ENCODE data around the gene ZFAND3. TPM values are rescaled to one million over a fixed set of nuclear protein-coding genes. Genes with fewer than 3 reads are reported as not detected.

ZFAND3 gene
- total and polyA plus RNA-seq, 10 of the 15 experiments (the other 5 are each of a cell fraction or from before 2014, with no cell fraction given) = 0.90 to 34.4 (median 16.3) TPM

- TF ChIP-seq EP300 (IDR thresholded peaks at IDR 0.05; ENCODE audit: borderline replicate concordance in 1 of 2, control insufficient read depth in 1 of 2, low read depth in 2 of 2, low read length in 2 of 2) (no peak), EED (IDR thresholded peaks at IDR 0.05; ENCODE audit: low read depth) (no peak), YY1 (IDR thresholded peaks at IDR 0.05; ENCODE audit: low read depth, low read length) (no peak), SREBF1 (IDR thresholded peaks at IDR 0.05; ENCODE audit: low read length) (no peak)
- TF ChIP-seq, protein P1, sequence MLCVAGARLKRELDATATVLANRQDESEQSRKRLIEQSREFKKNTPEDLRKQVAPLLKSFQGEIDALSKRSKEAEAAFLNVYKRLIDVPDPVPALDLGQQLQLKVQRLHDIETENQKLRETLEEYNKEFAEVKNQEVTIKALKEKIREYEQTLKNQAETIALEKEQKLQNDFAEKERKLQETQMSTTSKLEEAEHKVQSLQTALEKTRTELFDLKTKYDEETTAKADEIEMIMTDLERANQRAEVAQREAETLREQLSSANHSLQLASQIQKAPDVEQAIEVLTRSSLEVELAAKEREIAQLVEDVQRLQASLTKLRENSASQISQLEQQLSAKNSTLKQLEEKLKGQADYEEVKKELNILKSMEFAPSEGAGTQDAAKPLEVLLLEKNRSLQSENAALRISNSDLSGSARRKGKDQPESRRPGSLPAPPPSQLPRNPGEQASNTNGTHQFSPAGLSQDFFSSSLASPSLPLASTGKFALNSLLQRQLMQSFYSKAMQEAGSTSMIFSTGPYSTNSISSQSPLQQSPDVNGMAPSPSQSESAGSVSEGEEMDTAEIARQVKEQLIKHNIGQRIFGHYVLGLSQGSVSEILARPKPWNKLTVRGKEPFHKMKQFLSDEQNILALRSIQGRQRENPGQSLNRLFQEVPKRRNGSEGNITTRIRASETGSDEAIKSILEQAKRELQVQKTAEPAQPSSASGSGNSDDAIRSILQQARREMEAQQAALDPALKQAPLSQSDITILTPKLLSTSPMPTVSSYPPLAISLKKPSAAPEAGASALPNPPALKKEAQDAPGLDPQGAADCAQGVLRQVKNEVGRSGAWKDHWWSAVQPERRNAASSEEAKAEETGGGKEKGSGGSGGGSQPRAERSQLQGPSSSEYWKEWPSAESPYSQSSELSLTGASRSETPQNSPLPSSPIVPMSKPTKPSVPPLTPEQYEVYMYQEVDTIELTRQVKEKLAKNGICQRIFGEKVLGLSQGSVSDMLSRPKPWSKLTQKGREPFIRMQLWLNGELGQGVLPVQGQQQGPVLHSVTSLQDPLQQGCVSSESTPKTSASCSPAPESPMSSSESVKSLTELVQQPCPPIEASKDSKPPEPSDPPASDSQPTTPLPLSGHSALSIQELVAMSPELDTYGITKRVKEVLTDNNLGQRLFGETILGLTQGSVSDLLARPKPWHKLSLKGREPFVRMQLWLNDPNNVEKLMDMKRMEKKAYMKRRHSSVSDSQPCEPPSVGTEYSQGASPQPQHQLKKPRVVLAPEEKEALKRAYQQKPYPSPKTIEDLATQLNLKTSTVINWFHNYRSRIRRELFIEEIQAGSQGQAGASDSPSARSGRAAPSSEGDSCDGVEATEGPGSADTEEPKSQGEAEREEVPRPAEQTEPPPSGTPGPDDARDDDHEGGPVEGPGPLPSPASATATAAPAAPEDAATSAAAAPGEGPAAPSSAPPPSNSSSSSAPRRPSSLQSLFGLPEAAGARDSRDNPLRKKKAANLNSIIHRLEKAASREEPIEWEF (IDR thresholded peaks at IDR 0.05; ENCODE audit: insufficient replicate concordance, low read depth, low read length) = no peak
Measured at GRCh38 chr6:38193051-38193450, 373.5 kb downstream of the ZFAND3 start (continued).

GRCh38 chr6:38193481-38194281, 374.2 kb downstream of the ZFAND3 start:
- H4K20me1 ChIP-seq (ENCODE audit: control insufficient read depth, insufficient read depth) = no peaks in the 10 kb centered on the region
- H3K4me2 ChIP-seq (ENCODE audit: control insufficient read depth, insufficient read depth) = no peak overlapping the region
- FAIRE-seq (no peak), ATAC-seq (no peak), DNase-seq (ENCODE audit: low read depth, low spot score) (no peak)
- H3K9me3 ChIP-seq (replicated peaks; ENCODE audit: control insufficient read depth, insufficient read depth, low read length) = no peaks in the 10 kb centered on the region
- no peaks in the 10 kb centered on the region; a peak in 1 of 4 replicates for H3K36me3 ChIP-seq (ENCODE audit: control insufficient read depth in 2 of 2, insufficient read depth in 2 of 2, low read length in 1 of 2)
- H3K4me1 ChIP-seq (ENCODE audit: control insufficient read depth, insufficient read depth, low read length) = no peaks in the 10 kb centered on the region
- intact Hi-C loops (cut with micrococcal nuclease; ENCODE audit: unreplicated experiment) (no loop called here), in situ Hi-C loops (cut with MboI) (no loop called here)
- no peak overlapping the region for H3K27ac ChIP-seq (ENCODE audit: control insufficient read depth, insufficient read depth)
- ChIA-PET RAD21 (ENCODE audit: unreplicated experiment) (no interaction called here), SMC1A (ENCODE audit: uncharacterized antibody, unreplicated experiment) (interaction anchor here (1.1 kb wide), 1 partner anchor 45 kb away, joined by 3 read pairs; no protein-coding TSS in a partner anchor), CTCF (interaction anchor here (0.6 kb wide), 1 partner anchor 261 kb away, joined by 4 read pairs; no protein-coding TSS in a partner anchor), POLR2A (no interaction called here)
- no peak for TF ChIP-seq MAX (IDR thresholded peaks at IDR 0.05; ENCODE audit: low read depth, low read length)
- TF ChIP-seq RUNX3 (IDR thresholded peaks at IDR 0.05; ENCODE audit: low read length) = no peak
- no peak for TF ChIP-seq CBFB (IDR thresholded peaks at IDR 0.05; ENCODE audit: low read depth)
- TF ChIP-seq, protein P2, sequence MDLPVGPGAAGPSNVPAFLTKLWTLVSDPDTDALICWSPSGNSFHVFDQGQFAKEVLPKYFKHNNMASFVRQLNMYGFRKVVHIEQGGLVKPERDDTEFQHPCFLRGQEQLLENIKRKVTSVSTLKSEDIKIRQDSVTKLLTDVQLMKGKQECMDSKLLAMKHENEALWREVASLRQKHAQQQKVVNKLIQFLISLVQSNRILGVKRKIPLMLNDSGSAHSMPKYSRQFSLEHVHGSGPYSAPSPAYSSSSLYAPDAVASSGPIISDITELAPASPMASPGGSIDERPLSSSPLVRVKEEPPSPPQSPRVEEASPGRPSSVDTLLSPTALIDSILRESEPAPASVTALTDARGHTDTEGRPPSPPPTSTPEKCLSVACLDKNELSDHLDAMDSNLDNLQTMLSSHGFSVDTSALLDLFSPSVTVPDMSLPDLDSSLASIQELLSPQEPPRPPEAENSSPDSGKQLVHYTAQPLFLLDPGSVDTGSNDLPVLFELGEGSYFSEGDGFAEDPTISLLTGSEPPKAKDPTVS (IDR thresholded peaks at IDR 0.05; ENCODE audit: low read depth, low read length) = no peak
- no peak overlapping the region for H2AFZ ChIP-seq (ENCODE audit: control insufficient read depth, low read depth, low read length)
- H3K4me3 ChIP-seq = no peak overlapping the region
- no peak overlapping the region for H3K9ac ChIP-seq (ENCODE audit: control insufficient read depth, insufficient read depth, low read length)
- 80% methylated on average over 9 of the region's 9 CpGs for WGBS (ENCODE audit: insufficient coverage, insufficient replicate concordance, low lambda C conversion rate, missing lambda C conversion rate)
- no TSS peak for BruUV-seq (replicated peaks)
- H3K27me3 ChIP-seq (replicated peaks in 1 of 2; ENCODE audit: control insufficient read depth in 2 of 2, insufficient read depth in 2 of 2, low read length in 1 of 2) = no peaks in the 10 kb centered on the region
- H3K79me2 ChIP-seq (ENCODE audit: control insufficient read depth, insufficient read depth, low read length) = no peaks in the 10 kb centered on the region
